ENCODE measurements around the gene PTPRE.

The PTPRE gene

DNA sequence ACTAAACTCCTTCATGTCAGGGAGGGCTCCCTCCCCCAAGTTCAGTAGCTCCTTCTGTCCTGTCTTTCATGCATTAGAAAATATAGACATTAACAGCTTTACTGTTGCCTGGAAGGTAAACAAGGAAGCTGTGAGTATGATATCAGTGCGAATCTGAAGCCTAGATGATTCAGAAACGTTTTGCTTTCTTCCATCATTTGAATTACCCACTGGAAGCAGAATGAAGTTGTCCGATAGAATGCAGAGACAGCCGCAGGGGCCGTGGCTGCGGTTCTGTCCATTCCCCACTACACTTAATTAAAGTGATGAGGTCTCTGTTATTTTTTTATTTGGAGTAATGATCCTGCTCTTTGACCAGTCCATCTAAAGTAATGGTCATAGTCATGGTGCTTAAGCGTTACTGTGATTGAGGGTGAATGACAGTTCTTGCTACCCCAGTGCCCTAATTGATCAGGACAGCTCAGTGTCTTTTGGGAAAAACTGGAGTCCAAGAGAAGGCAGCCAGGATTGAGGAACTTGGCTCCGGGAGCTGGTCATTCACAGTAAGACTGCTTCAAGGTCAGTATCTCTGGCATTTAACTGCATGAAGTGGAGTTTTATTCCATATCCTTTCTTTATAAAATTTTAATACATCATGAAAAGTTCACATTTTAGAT, 69.9 kb downstream of the PTPRE start:
- Histone ChIP-seq H3K4me3 (ENCODE audit: low read length) (no peak overlapping the region), H3K27me3 (ENCODE audit: control insufficient read depth, low read length) (peaks cover 10% of the 10 kb centered on the region; the same call in 1 of the 2 replicates), H3K79me2 (ENCODE audit: control insufficient read depth, low read length) (no peaks in the 10 kb centered on the region), H3K4me2 (ENCODE audit: low read length) (no peak overlapping the region), H3K4me1 (ENCODE audit: control insufficient read depth, low read length) (no peaks in the 10 kb centered on the region), H4K20me1 (ENCODE audit: control insufficient read depth, insufficient read depth, low read depth, low read length) (no peaks in the 10 kb centered on the region), H3K9me2 (replicated peaks; ENCODE audit: control insufficient read depth, low read length) (no peaks in the 10 kb centered on the region), H3F3A (ENCODE audit: control insufficient read depth, insufficient read depth) (no peaks in the 10 kb centered on the region), H3K9me3 (ENCODE audit: control insufficient read depth, insufficient read depth, low read length) (no peaks in the 10 kb centered on the region), H3K36me3 (ENCODE audit: control insufficient read depth, low read length) (no peaks in the 10 kb centered on the region), H3K27ac (ENCODE audit: low read depth, low read length) (no peak overlapping the region)
- no peak for TF ChIP-seq CTCF (IDR thresholded peaks at IDR 0.05; ENCODE audit: low read depth, low read length, poor library complexity, severe bottlenecking)
- no peak for TF ChIP-seq EZH2phosphoT487 (IDR thresholded peaks at IDR 0.05; ENCODE audit: borderline replicate concordance, low read length)

DNA sequence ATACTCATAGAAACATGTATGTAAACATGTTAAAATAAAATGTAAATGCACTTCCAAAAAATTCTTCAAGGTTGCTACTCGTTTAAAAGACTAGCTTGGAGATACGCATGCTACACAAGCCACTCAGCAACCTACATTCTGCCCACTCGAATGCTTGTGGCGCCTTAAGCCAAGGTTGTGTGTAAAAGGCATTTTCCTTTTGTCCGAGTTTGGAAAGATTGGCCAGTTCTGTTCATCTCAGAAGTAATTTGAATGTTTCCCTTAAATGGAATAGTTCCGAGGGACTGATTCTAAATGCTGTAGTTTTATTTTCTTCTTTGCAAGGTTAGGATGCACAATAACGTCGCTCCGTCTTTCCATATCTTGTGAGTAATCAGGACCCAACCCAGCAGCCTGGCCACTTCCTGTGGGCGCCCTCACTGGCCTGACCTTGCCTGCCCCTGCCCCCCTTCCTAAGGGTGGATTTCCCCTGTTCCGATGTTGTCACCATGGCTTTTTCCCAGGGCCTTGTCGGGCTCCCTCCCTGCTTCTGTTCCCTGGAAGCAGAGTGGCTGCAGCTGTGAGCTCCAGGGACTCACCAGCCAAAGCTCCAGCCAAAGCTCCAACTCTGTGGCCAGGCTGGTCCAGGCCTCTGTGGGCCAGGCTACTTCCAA, 70.6 kb downstream of the PTPRE start:
- Histone ChIP-seq H3K4me3 (ENCODE audit: low read length) (no peak overlapping the region), H3K4me2 (ENCODE audit: low read length) (no peak overlapping the region)

DNA sequence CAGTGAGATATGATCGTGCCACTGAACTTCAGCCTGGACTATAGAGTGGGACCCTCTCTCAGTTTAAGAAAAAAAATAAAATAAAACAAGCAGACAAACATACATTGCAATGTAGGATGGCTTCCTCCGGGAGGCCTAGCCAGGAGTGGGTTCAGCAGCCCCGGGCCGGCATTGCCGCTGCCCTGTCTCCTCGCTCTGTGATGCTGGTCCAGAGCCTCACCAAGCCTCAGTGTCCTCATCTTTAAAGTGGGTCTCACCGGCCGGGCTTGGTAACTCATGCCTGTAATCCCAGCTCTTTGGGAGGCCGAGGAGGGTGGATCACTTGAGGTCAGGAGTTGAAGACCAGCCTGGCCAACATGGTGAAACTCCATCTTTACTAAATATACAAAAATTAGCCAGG, 71.6 kb downstream of the PTPRE start:
- H3K9me2 ChIP-seq (replicated peaks; ENCODE audit: control insufficient read depth, low read length), result no peaks in the 10 kb centered on the region

More for the DNA sequence above, 70.6 kb downstream of the PTPRE start:
- peaks cover 10% of the 10 kb centered on the region; the same call in 1 of the 2 replicates for H3K27me3 ChIP-seq (ENCODE audit: control insufficient read depth, low read length)
- H3K27ac ChIP-seq (ENCODE audit: low read depth, low read length), result no peak overlapping the region
- H3K36me3 ChIP-seq (ENCODE audit: control insufficient read depth, low read length), result no peaks in the 10 kb centered on the region
- H3F3A ChIP-seq (ENCODE audit: control insufficient read depth, insufficient read depth), result no peaks in the 10 kb centered on the region
- no peak for TF ChIP-seq CTCF (IDR thresholded peaks at IDR 0.05; ENCODE audit: low read depth, low read length, poor library complexity, severe bottlenecking)
- TF ChIP-seq EZH2phosphoT487 (IDR thresholded peaks at IDR 0.05; ENCODE audit: borderline replicate concordance, low read length), result no peak
- no peaks in the 10 kb centered on the region for H3K9me3 ChIP-seq (ENCODE audit: control insufficient read depth, insufficient read depth, low read length)
- no peaks in the 10 kb centered on the region for H3K9me2 ChIP-seq (replicated peaks; ENCODE audit: control insufficient read depth, low read length)
- H3K79me2 ChIP-seq (ENCODE audit: control insufficient read depth, low read length), result no peaks in the 10 kb centered on the region
- no peaks in the 10 kb centered on the region for H4K20me1 ChIP-seq (ENCODE audit: control insufficient read depth, insufficient read depth, low read depth, low read length)
- no peaks in the 10 kb centered on the region for H3K4me1 ChIP-seq (ENCODE audit: control insufficient read depth, low read length)

More for the DNA sequence above, 71.6 kb downstream of the PTPRE start:
- TF ChIP-seq CTCF (IDR thresholded peaks at IDR 0.05; ENCODE audit: low read depth, low read length, poor library complexity, severe bottlenecking) (no peak), EZH2phosphoT487 (IDR thresholded peaks at IDR 0.05; ENCODE audit: borderline replicate concordance, low read length) (no peak)
- Histone ChIP-seq H3K4me1 (ENCODE audit: control insufficient read depth, low read length) (no peaks in the 10 kb centered on the region), H3F3A (ENCODE audit: control insufficient read depth, insufficient read depth) (no peaks in the 10 kb centered on the region), H3K36me3 (ENCODE audit: control insufficient read depth, low read length) (no peaks in the 10 kb centered on the region), H3K27ac (ENCODE audit: low read depth, low read length) (no peak overlapping the region), H3K27me3 (ENCODE audit: control insufficient read depth, low read length) (peaks cover 10% of the 10 kb centered on the region; the same call in 1 of the 2 replicates), H4K20me1 (ENCODE audit: control insufficient read depth, insufficient read depth, low read depth, low read length) (no peaks in the 10 kb centered on the region), H3K9me3 (ENCODE audit: control insufficient read depth, insufficient read depth, low read length) (no peaks in the 10 kb centered on the region), H3K79me2 (ENCODE audit: control insufficient read depth, low read length) (no peaks in the 10 kb centered on the region), H3K4me3 (ENCODE audit: low read length) (no peak overlapping the region), H3K4me2 (ENCODE audit: low read length) (no peak overlapping the region)
